Activated T-cell treated with anti-CD3 and anti-CD28 coated beads, Interleukin-2, amount 50 U/mL, for 24 hours (primary cell): Measurements from ENCODE around the gene MIGA1.
A peak's percentile ranks its signal among the peaks of the same experiment; 100 is the strongest.
"Not testable (repeated sequence)": the region's sequence is repeated elsewhere in the genome, so short reads cannot be mapped to it uniquely, and the experiment has no call there.

ENCODE experiments used
- DNase-seq: peaks from one replicate; pipeline ENCODE4 v3.0.0-alpha.2; 2020
- H3K27ac Mint-ChIP-seq: 2 replicates; pipeline ENCODE4 v1.8.0; 2020; ENCODE audit warnings: mild to moderate bottlenecking, mixed read lengths
- H3K27me3 Mint-ChIP-seq: 2 replicates; pipeline ENCODE4 v1.8.0; 2020; ENCODE audit warnings: mixed read lengths
- H3K36me3 Mint-ChIP-seq: 2 replicates; pipeline ENCODE4 v1.8.0; 2020; ENCODE audit warnings: low read depth, mixed read lengths
- H3K4me1 Mint-ChIP-seq: 2 replicates; pipeline ENCODE4 v1.8.0; 2020; ENCODE audit warnings: low read depth, mixed read lengths
- H3K4me3 Mint-ChIP-seq: 2 replicates; pipeline ENCODE4 v1.8.0; 2020; ENCODE audit warnings: mild to moderate bottlenecking, moderate library complexity, mixed read lengths
- H3K9me3 Mint-ChIP-seq: 2 replicates; pipeline ENCODE4 v1.8.0; 2020; ENCODE audit warnings: mixed read lengths

The MIGA1 gene

GRCh38 chr1:77891200-77891599 lies 111.8 kb downstream of the MIGA1 start:
- H3K27ac Mint-ChIP-seq, result no peak overlapping the region
- H3K4me3 Mint-ChIP-seq, result no peak overlapping the region
- peaks cover 14% of the 10 kb centered on the region for H3K4me1 Mint-ChIP-seq
- peaks cover 29% of the 10 kb centered on the region for H3K27me3 Mint-ChIP-seq
- H3K9me3 Mint-ChIP-seq, result no peaks in the 10 kb centered on the region
- no peaks in the 10 kb centered on the region for H3K36me3 Mint-ChIP-seq
- no peak for DNase-seq

DNA sequence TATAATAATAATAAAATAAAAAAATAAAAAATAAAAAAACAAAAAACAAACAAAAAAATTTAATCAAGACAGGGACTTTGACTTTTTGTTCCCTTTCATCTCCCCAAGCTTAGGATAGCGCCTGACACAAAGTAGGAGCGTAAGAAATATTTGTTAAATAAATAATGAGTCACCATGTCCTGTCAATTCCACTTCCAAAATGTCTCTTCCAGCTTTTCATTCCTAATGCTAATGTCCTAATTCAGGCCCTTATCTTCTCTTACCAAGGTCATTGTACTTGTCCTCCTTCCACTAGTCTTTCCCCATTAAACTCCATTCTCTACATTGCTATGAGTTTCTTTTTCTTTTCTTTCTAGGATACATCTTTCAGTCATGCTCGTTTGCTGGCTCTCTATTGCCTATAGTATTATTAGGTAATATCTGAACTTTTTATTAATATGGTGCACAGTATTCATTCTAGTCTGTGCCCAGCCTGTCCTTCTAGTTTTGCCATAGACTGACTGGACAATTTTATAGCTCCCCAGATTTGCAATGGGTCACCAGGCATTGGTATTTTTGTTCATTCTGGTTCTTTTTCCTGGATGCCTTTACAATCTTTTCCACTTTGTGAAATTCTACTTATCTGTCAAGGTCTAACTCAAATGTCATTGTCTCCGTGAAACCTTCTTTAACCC lies 120.3 kb downstream of the MIGA1 start:
- no peak overlapping the region for H3K27ac Mint-ChIP-seq
- no peaks in the 10 kb centered on the region for H3K4me1 Mint-ChIP-seq
- H3K9me3 Mint-ChIP-seq, result no peaks in the 10 kb centered on the region
- H3K4me3 Mint-ChIP-seq, result no peak overlapping the region
- H3K36me3 Mint-ChIP-seq, result no peaks in the 10 kb centered on the region
- DNase-seq, result no peak
- no peaks in the 10 kb centered on the region for H3K27me3 Mint-ChIP-seq

- Mint-ChIP-seq H3K27ac (no peak overlapping the region), H3K27me3 (no peaks in the 10 kb centered on the region), H3K36me3 (no peaks in the 10 kb centered on the region), H3K4me1 (no peaks in the 10 kb centered on the region), H3K9me3 (no peaks in the 10 kb centered on the region), H3K4me3 (no peak overlapping the region)
- DNase-seq, result no peak
These were observed 121.3 kb downstream of the MIGA1 start for GRCh38 chr1:77900687-77901293.

GRCh38 chr1:77905603-77906002 lies 126.2 kb downstream of the MIGA1 start:
- Mint-ChIP-seq H3K27ac (no peak overlapping the region), H3K4me3 (no peak overlapping the region), H3K27me3 (no peaks in the 10 kb centered on the region), H3K36me3 (no peaks in the 10 kb centered on the region), H3K9me3 (no peaks in the 10 kb centered on the region), H3K4me1 (no peaks in the 10 kb centered on the region)
- DNase-seq, result no peak

DNA sequence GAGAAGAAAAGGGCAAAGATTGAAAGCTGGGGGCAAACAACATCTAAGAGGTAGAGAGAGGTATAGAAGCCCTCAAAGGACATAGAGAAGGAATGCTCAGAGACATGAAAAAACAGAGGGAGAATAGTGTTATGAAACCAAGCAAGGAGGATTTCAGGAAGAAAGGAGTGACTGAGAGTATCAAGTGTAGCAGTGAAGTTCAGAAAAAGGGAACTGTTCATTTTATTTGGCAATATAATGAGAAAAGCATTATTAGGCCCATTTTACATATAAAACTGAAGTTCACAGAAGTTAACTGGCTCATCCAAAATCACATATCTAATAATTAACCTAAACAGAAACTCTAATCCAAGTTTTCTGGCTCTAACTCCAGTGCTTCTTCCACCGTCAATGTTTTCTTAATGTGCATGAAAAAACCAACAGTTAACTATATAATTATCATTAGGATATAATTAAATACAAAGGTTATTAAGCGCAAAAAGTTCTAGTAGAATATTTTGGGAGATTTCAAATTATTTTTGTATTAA lies 126.6 kb downstream of the MIGA1 start:
- Mint-ChIP-seq H3K27ac (no peak overlapping the region), H3K9me3 (no peaks in the 10 kb centered on the region), H3K4me1 (no peaks in the 10 kb centered on the region), H3K36me3 (no peaks in the 10 kb centered on the region), H3K27me3 (no peaks in the 10 kb centered on the region), H3K4me3 (no peak overlapping the region)
- DNase-seq, result no peak

DNA sequence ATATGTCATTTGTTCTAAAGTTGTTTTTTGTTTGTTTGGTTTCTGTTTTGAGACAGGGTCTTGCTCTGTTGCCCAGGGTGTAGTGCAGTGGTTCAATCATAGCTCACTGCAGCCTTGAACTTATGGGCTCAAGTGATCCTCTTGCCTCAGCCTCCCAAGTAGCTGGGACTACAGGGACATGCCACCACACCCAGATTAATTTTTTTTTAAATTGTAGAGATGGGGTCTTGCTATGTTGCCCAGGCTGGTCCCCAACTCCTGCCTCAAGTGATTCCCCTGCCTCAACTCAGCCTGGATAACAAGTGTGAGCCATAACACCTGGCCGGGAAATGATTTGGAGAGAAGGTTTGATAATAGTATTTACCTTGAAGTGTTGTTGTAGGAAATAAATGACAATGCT lies 127.2 kb downstream of the MIGA1 start:
- H3K4me1 Mint-ChIP-seq, result no peaks in the 10 kb centered on the region

GRCh38 chr1:77910116-77910515 lies 130.7 kb downstream of the MIGA1 start:
- no peak for DNase-seq
- Mint-ChIP-seq H3K4me3 (no peak overlapping the region), H3K9me3 (no peaks in the 10 kb centered on the region), H3K4me1 (no peaks in the 10 kb centered on the region), H3K36me3 (no peaks in the 10 kb centered on the region), H3K27ac (no peak overlapping the region), H3K27me3 (no peaks in the 10 kb centered on the region)

More for the DNA sequence above, 127.2 kb downstream of the MIGA1 start:
- H3K4me3 Mint-ChIP-seq, result no peak overlapping the region
- H3K36me3 Mint-ChIP-seq, result no peaks in the 10 kb centered on the region
- no peak overlapping the region for H3K27ac Mint-ChIP-seq
- H3K27me3 Mint-ChIP-seq, result no peaks in the 10 kb centered on the region
- DNase-seq, result no peak
- no peaks in the 10 kb centered on the region for H3K9me3 Mint-ChIP-seq

DNA sequence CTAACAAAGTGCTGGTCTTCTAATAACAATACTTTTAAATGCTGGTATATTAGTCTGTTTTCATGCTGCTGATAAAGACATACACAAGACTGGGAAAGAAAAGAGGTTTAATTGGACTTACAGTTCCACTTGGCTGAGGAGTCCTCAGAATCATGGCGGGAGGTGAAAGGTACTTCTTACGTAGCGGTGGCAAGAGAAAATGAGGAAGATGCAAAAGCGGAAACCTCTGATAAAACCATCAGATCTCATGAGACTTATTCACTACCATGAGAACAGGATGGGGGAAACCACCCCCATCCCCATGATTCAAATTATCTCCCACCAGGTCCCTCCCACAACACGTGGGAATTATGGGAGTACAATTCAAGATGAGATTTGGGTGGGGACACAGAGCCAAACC lies 139.5 kb downstream of the MIGA1 start:
- not testable (repeated sequence) for H3K4me3 Mint-ChIP-seq, H3K36me3 Mint-ChIP-seq, H3K9me3 Mint-ChIP-seq, H3K4me1 Mint-ChIP-seq, H3K27ac Mint-ChIP-seq, DNase-seq, H3K27me3 Mint-ChIP-seq

- DNase-seq, result no peak
- H3K4me3 Mint-ChIP-seq, result no peak overlapping the region
- H3K9me3 Mint-ChIP-seq, result no peaks in the 10 kb centered on the region
- H3K36me3 Mint-ChIP-seq, result no peaks in the 10 kb centered on the region
- H3K27me3 Mint-ChIP-seq, result no peaks in the 10 kb centered on the region
- no peak overlapping the region for H3K27ac Mint-ChIP-seq
- peaks cover 9% of the 10 kb centered on the region for H3K4me1 Mint-ChIP-seq
These were observed 146.1 kb downstream of the MIGA1 start for GRCh38 chr1:77925518-77925917.

GRCh38 chr1:77925956-77926355 lies 146.5 kb downstream of the MIGA1 start:
- peaks cover 9% of the 10 kb centered on the region for H3K4me1 Mint-ChIP-seq
- no peaks in the 10 kb centered on the region for H3K36me3 Mint-ChIP-seq
- DNase-seq, result no peak
- H3K27ac Mint-ChIP-seq, result no peak overlapping the region
- H3K9me3 Mint-ChIP-seq, result no peaks in the 10 kb centered on the region
- no peaks in the 10 kb centered on the region for H3K27me3 Mint-ChIP-seq
- no peak overlapping the region for H3K4me3 Mint-ChIP-seq

DNA sequence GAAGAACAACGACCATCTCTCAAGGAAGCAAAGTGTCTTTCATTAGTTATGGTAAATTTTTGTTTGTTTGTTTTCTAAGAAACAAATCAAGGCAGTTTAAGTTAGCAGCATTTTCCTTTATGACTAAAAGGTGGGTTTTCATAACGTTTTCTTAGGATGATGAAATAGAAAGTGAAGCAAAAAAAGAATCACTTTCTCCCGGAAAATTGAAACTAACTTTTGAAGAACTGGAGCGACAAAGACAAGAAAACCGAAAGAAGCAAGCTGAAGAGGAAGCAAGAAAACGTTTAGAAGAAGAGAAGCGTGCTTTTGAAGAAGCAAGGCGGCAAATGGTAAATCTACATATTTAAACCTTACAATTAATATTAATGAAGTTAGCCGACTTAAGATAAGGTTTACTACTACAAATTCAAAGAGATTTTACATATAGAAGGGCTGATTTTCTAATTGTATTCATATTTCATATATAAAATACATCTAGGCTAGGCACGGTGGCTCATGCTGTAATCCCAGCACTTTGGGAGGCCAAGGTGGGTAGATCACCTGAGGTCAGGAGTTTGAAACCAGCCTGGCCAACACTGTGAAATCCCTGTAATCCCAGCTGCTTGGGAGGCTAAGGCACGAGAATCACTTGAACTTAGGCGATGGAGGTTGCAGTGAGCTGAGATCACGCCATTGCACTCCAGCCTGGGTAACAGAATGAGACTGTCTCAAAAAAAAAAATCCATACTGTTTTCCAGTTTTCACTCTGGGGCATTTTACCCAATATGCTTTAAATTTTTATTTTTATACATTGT lies 147.3 kb downstream of the MIGA1 start:
- Mint-ChIP-seq H3K36me3 (no peaks in the 10 kb centered on the region), H3K9me3 (no peaks in the 10 kb centered on the region), H3K27ac (peak overlapping the region; percentile 72), H3K27me3 (no peaks in the 10 kb centered on the region), H3K4me1 (peaks cover 9% of the 10 kb centered on the region), H3K4me3 (peak overlapping the region; percentile 59)
- no peak for DNase-seq

- H3K27me3 Mint-ChIP-seq, result no peaks in the 10 kb centered on the region
- peaks cover 9% of the 10 kb centered on the region for H3K4me1 Mint-ChIP-seq
- H3K27ac Mint-ChIP-seq, result no peak overlapping the region
- no peaks in the 10 kb centered on the region for H3K9me3 Mint-ChIP-seq
- no peaks in the 10 kb centered on the region for H3K36me3 Mint-ChIP-seq
- no peak for DNase-seq
- H3K4me3 Mint-ChIP-seq, result peak overlapping the region; percentile 19
These were observed 148.0 kb downstream of the MIGA1 start for GRCh38 chr1:77927414-77927813.
